Nephron (organoid): ENCODE data around the gene TBX2.
A peak's percentile ranks its signal among the peaks of the same experiment; 100 is the strongest.

Source experiments
- H3K27ac Mint-ChIP-seq, 3 experiments: 2 replicates each; pipeline ENCODE4 v1.8.0; 2020; ENCODE audit warnings: mixed read lengths in 3 of 3, mild to moderate bottlenecking in 2 of 3, moderate library complexity in 1 of 3
- H3K27me3 Mint-ChIP-seq: 2 replicates; pipeline ENCODE4 v1.8.0; 2021; ENCODE audit warnings: low read depth, mild to moderate bottlenecking, moderate library complexity, mixed read lengths
- H3K36me3 Mint-ChIP-seq: 2 replicates; pipeline ENCODE4 v1.8.0; 2020; ENCODE audit warnings: low read depth, mixed read lengths
- H3K4me1 Mint-ChIP-seq: 2 replicates; pipeline ENCODE4 v1.8.0; 2020; ENCODE audit warnings: mixed read lengths
- H3K4me3 Mint-ChIP-seq, 3 experiments: 2 replicates each; pipeline ENCODE4 v1.8.0; 2020; ENCODE audit warnings: mild to moderate bottlenecking in 3 of 3, mixed read lengths in 3 of 3, moderate library complexity in 2 of 3
- H3K9me3 Mint-ChIP-seq: 2 replicates; pipeline ENCODE4 v1.8.0; 2020; ENCODE audit warnings: mixed read lengths
- CTCF ChIP-seq, 3 experiments: fragments of 200-600 bp; sonication (generic); IDR thresholded peaks; one replicate each; pipeline ENCODE4 v1.5.0; 2021; ENCODE audit warnings: antibody characterized with exemption in 3 of 3; ENCODE audit not compliant: unreplicated experiment in 3 of 3

Gene TBX2

DNA sequence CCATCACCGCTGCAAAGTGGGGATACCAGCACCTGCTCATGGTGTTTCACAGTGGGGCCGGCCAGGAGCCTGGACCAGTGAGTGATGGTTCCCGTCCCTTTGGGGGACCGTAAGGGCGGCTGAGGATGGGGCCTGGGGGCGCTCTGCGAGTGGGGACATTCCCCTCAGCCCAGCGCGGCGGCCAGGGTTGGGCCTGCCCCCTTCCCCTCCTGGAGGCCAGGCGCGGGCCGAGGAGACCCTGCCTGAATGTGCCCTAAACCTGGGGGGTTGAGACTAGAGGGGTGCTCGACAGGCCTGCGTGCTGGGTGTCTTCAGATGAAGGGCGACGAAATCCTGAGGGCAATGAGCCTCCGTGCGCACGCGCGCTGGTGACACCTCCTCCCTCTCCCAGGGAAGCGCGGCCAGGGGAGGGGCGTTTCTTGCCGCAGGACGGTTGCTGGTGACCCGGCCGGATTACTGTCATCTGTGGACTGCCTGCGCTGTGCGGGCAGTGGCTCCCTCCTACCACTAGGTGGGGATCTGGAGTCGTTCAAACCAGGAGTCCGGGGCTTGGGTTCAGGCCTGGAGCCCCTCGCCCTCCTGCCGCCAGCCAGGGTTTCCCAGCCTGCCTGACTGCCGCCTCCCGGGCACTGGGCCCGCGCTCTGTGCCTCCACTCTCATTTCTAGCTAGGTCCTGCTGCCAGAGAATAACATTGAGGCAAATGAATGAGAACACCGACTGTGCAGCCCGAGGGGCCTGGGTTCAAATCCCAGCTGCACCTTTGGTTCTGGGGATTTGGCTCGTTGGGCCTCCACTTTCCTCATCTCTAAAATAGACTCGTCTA, 17.1 kb downstream of the TBX2 start:
- Mint-ChIP-seq H3K4me3 (peak overlapping the region; percentile 65 to 69 (median 65)), H3K4me1 (peaks cover 10% of the 10 kb centered on the region), H3K27ac (no peak overlapping the region), H3K27me3 (peaks cover 38% of the 10 kb centered on the region), H3K9me3 (no peaks in the 10 kb centered on the region), H3K36me3 (no peaks in the 10 kb centered on the region)
- peak; percentile 84 to 98 (median 94) for TF ChIP-seq CTCF (IDR thresholded peaks at IDR 0.05; ENCODE audit: unreplicated experiment in 3 of 3)

DNA sequence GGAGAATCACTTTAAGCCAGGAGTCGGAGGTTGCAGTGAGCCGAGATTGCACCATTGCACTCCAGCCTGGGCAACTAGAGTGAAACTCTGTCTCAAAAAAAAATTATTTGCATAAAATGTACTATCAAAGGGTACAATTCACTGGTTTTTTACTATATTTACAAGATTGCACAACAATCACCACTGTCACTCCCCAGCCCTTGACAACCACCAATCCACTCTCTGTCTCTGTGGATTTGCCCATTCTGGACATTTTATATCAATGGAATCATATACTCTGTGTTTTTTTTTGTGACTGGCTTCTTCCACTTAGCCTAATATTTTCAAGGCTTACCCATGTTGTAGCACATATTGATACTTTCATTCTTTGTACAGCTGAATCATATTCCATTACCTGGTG, 18.8 kb downstream of the TBX2 start:
- H3K9me3 Mint-ChIP-seq: no peaks in the 10 kb centered on the region
- TF ChIP-seq CTCF (IDR thresholded peaks at IDR 0.05; ENCODE audit: unreplicated experiment in 3 of 3): no peak
- H3K4me1 Mint-ChIP-seq: peaks cover 6% of the 10 kb centered on the region
- H3K4me3 Mint-ChIP-seq: no peak overlapping the region
- peaks cover 33% of the 10 kb centered on the region for H3K27me3 Mint-ChIP-seq
- H3K27ac Mint-ChIP-seq: no peak overlapping the region
- H3K36me3 Mint-ChIP-seq: no peaks in the 10 kb centered on the region

DNA sequence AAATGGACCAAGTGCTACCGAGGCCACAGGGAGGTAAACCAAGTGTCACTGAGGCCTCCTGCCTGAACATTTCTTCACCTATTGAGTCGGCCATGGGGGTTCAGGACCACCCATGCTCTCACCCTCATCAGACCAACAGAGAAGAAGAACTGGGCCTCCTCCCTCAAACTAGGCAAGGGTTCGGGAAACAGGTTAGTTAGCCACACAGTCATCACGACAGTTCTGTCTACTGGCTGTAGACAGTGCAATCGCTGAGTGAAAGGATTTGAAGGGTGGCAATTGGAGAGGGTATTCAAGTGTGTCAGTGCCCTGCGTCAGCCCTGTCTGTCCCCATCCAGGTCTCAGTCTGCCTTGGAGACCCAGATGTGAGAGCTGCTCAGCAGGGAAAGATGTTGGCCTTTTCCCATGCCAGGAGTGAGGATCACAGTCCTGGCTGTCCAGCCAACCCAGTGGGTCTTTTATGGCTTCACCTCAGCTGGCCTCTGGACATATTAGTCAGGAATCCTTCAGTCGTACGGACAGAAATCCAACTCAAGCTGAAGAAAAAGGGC, 19.9 kb downstream of the TBX2 start:
- H3K4me1 Mint-ChIP-seq: peaks cover 5% of the 10 kb centered on the region
- no peak for TF ChIP-seq CTCF (IDR thresholded peaks at IDR 0.05; ENCODE audit: unreplicated experiment in 3 of 3)
- H3K9me3 Mint-ChIP-seq: no peaks in the 10 kb centered on the region
- H3K36me3 Mint-ChIP-seq: no peaks in the 10 kb centered on the region
- H3K4me3 Mint-ChIP-seq: no peak overlapping the region
- H3K27me3 Mint-ChIP-seq: peaks cover 38% of the 10 kb centered on the region
- no peak overlapping the region for H3K27ac Mint-ChIP-seq

DNA sequence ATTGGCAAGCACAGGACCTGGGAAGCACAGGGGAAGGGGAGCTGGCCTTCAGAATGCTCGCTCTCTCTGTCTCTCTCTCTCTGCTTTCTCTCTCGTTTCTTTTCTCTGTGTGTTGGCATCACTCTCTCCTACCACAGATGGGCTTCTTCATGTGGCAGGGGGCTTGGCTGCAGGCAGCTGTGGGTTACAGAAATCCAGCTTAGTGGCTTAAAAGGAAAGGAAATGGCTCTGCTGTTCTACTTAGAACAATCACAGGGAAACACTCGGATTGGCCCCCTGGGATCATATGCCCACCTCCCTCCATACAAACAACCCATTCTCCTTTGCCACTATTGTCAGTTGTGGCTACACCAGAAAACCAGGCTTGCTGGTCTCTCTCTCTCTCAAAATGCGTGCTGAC, 20.4 kb downstream of the TBX2 start:
- TF ChIP-seq CTCF (IDR thresholded peaks at IDR 0.05; ENCODE audit: unreplicated experiment in 3 of 3): no peak
- H3K27ac Mint-ChIP-seq: no peak overlapping the region
- no peak overlapping the region for H3K4me3 Mint-ChIP-seq

GRCh38 chr17:61420745-61421398, 21.2 kb downstream of the TBX2 start:
- Mint-ChIP-seq H3K27me3 (peaks cover 44% of the 10 kb centered on the region), H3K36me3 (no peaks in the 10 kb centered on the region), H3K4me1 (peaks cover 5% of the 10 kb centered on the region), H3K9me3 (no peaks in the 10 kb centered on the region), H3K27ac (no peak overlapping the region), H3K4me3 (no peak overlapping the region)
- TF ChIP-seq CTCF (IDR thresholded peaks at IDR 0.05; ENCODE audit: unreplicated experiment in 3 of 3): no peak

More for the DNA sequence above, 20.4 kb downstream of the TBX2 start:
- Mint-ChIP-seq H3K9me3 (no peaks in the 10 kb centered on the region), H3K36me3 (no peaks in the 10 kb centered on the region), H3K4me1 (peaks cover 5% of the 10 kb centered on the region), H3K27me3 (peaks cover 39% of the 10 kb centered on the region)
